Ovary (tissue), 3 donors: ENCODE data around the gene L2HGDH.

ENCODE experiments used
- POLR2A ChIP-seq: fragments of 450-650 bp; IDR thresholded peaks from one replicate; pipeline ENCODE4 v1.6.1; 2017; ENCODE audit warnings: antibody characterized with exemption, mild to moderate bottlenecking, moderate library complexity
- TF ChIP-seq, protein P1 (sequence below), 3 donors: fragments of 450-650 bp in 2 of 3; fragments of 200-600 bp in 1 of 3; IDR thresholded peaks; one replicate each; pipeline versions ENCODE4 v1.5.1 to v1.8.0; 2016 to 2022; ENCODE audit warnings: antibody characterized with exemption in 3 of 3, mild to moderate bottlenecking in 1 of 3
- donor health status: DM: no; HTN: no; CAD: no.

DNA sequence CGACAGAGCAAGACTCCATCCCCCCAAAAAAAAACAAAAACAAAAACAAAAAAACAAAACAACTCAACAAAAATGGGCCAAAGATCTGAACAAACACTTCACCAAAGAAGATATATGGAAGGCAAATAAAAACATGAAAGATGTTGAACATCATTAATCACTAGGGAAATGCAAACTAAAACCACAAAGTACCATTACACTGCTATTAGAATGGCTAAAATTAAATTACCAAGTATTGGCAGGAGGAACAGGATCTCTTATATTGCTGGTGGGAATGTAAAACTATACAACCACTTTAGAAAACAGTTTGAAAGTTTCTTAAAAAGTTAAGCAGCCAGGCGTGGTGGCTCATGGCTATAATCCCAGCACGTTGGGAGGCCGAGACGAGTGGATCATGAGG, 93.5 kb downstream of the L2HGDH start:
- TF ChIP-seq, protein P1, sequence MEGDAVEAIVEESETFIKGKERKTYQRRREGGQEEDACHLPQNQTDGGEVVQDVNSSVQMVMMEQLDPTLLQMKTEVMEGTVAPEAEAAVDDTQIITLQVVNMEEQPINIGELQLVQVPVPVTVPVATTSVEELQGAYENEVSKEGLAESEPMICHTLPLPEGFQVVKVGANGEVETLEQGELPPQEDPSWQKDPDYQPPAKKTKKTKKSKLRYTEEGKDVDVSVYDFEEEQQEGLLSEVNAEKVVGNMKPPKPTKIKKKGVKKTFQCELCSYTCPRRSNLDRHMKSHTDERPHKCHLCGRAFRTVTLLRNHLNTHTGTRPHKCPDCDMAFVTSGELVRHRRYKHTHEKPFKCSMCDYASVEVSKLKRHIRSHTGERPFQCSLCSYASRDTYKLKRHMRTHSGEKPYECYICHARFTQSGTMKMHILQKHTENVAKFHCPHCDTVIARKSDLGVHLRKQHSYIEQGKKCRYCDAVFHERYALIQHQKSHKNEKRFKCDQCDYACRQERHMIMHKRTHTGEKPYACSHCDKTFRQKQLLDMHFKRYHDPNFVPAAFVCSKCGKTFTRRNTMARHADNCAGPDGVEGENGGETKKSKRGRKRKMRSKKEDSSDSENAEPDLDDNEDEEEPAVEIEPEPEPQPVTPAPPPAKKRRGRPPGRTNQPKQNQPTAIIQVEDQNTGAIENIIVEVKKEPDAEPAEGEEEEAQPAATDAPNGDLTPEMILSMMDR (IDR thresholded peaks at IDR 0.05): no peak
- TF ChIP-seq POLR2A: no peak
